Measurements from ENCODE around the gene GNAO1.

- no peak for TF ChIP-seq CTCF (conservative IDR thresholded peaks at IDR 0.05; ENCODE audit: low read depth, low read length)
- no peak for TF ChIP-seq EZH2phosphoT487 (IDR thresholded peaks at IDR 0.05; ENCODE audit: borderline replicate concordance, low read length)
These were observed 56.5 kb downstream of the GNAO1 start for GRCh38 chr16:56247808-56248207.

All from PC-3 (cell line).